Heart left ventricle (tissue), 16 donors: ENCODE data around the gene DPH3. TPM values are rescaled to one million over a fixed set of nuclear protein-coding genes. Genes with fewer than 3 reads are reported as not detected.

ENCODE experiments used
- ATAC-seq, 4 donors: fragments of 200-7000 bp; cut with Tn5 transposase; one replicate each; pipeline ENCODE4 v1.9.1; 2020 to 2022; ENCODE audit warnings: moderate library complexity in 4 of 4, mild to moderate bottlenecking in 3 of 4, moderate number of reproducible peaks in 1 of 4
- DNase-seq, 5 donors: peaks; one replicate each; pipeline ENCODE4 v3.0.0-alpha.2; 2020
- H3K27ac ChIP-seq, 12 donors: fragments of 200-600 bp; sonication (generic) in 4 of 12; one replicate each; pipeline versions ENCODE4 v1.5.0 to v1.8.0; 2016 to 2022; ENCODE audit warnings: mild to moderate bottlenecking in 2 of 12
- H3K27me3 ChIP-seq, 9 donors: fragments of 200-600 bp; sonication (generic) in 2 of 9; one replicate each; pipeline versions ENCODE4 v1.5.1 to v1.8.0; 2016 to 2022; ENCODE audit warnings: mild to moderate bottlenecking in 3 of 9
- H3K36me3 ChIP-seq, 9 donors: fragments of 200-600 bp; sonication (generic) in 2 of 9; one replicate each; pipeline versions ENCODE4 v1.5.0 to v1.8.0; 2018 to 2022; ENCODE audit warnings: mild to moderate bottlenecking in 2 of 9
- H3K4me1 ChIP-seq, 12 donors: fragments of 200-600 bp; sonication (generic) in 4 of 12; one replicate each; pipeline versions ENCODE4 v1.5.0 to v1.8.0; 2016 to 2022; ENCODE audit warnings: mild to moderate bottlenecking in 3 of 12
- H3K4me3 ChIP-seq, 12 donors: fragments of 200-600 bp; sonication (generic) in 4 of 12; one replicate each; pipeline versions ENCODE4 v1.5.0 to v1.8.0; 2017 to 2022; ENCODE audit warnings: mild to moderate bottlenecking in 9 of 12, moderate library complexity in 4 of 12
- H3K9me3 ChIP-seq, 12 donors: fragments of 200-600 bp; sonication (generic) in 4 of 12; one replicate each; pipeline versions ENCODE4 v1.5.0 to v1.8.0; 2016 to 2022; ENCODE audit warnings: mild to moderate bottlenecking in 1 of 12
- POLR2A ChIP-seq, 2 donors: fragments of 450-650 bp; IDR thresholded peaks; one replicate each; pipeline ENCODE4 v1.6.1; 2017; ENCODE audit warnings: antibody characterized with exemption in 2 of 2, mild to moderate bottlenecking in 2 of 2, moderate library complexity in 2 of 2
- WGBS, 4 donors: extraction: QIAGEN DNeasy Blood & Tissue Kit in 2 of 4; methylation state at CpG; one replicate each; pipeline versions ENCODE4 v1.1.5 to v1.1.7; 2013 to 2018; 5-methylcytosine and 5-hydroxymethylcytosine counted together
- intact Hi-C, 10 donors: fragments of 100-400 bp; cut with DNase I; formaldehyde crosslinking; loops; one replicate each; pipeline versions ENCODE4 v1.11.1 to v1.14.2; 2022
- polyA plus RNA-seq, 2 donors: library from polyadenylated mRNA; stranded (reverse); fragments of 200-250 nt; gene quantifications; one replicate each; pipeline ENCODE4 v1.2.3, GENCODE V29; 2013
- total RNA-seq, 9 donors: library from RNA; depleted of rRNA in 2 of 9; stranded (reverse); fragments of >200 nt in 2 of 9; fragmentation: NEBNext Ultra II Directional in 3 of 9; extraction: Animal tissue kit (Norgen Biotek cat#: 25700) in 3 of 9; gene quantifications; one replicate each; pipeline versions ENCODE4 v1.1.0 to v1.2.4, GENCODE V29; 2016 to 2023
- TF ChIP-seq, protein P1 (sequence below), 12 donors: fragments of 200-600 bp; sonication (generic) in 4 of 12; IDR thresholded peaks; one replicate each; pipeline versions ENCODE4 v1.5.0 to v1.8.0; 2018 to 2022; ENCODE audit warnings: antibody characterized with exemption in 12 of 12, mild to moderate bottlenecking in 5 of 12
- donor health status: ischemic (EF 13 %, LVEDD 7.1; RV severe dilation, severe dysfunction).
- donor health status: healthy with polysubstance abuse.
- donor health status: DM: no; HTN: yes; CAD: no.
- donor health status: DM: no; HTN: no; CAD: no.
- donor health status: ischemic (EF 25% LVEDD 6.9; RV normal size, moderate dysfunction).
- donor health status: ischemic (EF 25% LVEDD 5.7; RV mildly dilated, moderate dysfunction).
- donor health status: healthy.
- donor health status: DM: yes; HTN: yes; CAD: no.
- donor health status: ischemic (EF 35%, LVEDD 5.7; RV mildly dilated, moderate dysfunction).
- donor health status: nonischemic (EF 11% LVEDD 7.7; RV severe dilation, severe dysfunction).
- donor health status: DM: yes; HTN: yes; CAD: no.
- donor health status: PGD.
- donor health status: ischemic (EF 29% LVEDD 5.4; RV normal size, mild dysfunction).
- donor health status: nonischemic (EF 23%, LVEDD 6.1; RV moderate dilation, normal function).

The DPH3 gene
- total and polyA plus RNA-seq, 11 donors, result 10.0 to 38.3 (median 20.9) TPM

DNA sequence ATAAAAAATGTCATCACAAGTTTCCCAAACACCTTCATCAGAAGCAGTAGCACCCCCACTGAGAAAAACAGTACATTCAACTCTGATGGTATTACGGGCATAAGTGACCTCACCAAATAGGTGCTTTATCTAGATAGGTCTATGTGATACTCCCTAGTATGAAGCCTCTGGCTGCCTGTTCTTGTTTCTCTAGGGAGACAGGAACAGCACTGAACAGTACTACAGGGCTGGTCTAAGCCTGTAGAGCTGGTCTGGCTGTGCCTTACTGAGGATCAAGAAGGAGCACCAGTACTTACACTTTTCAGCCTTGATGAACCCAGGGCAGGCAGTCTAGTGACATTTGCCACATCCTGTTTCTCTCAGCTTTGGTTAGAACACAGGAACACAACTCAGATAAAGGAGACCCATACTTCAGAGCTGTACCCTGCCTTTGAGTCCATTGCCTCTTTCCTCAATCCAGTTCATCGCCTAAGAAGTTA is 36.2 kb upstream of the DPH3 start:
- 87 to 93% (median 88%) methylated on average over 2 of the region's 2 CpGs for WGBS, 4 donors
- DNase-seq, result no peak
- ATAC-seq, result peak in 3 of 4 donors; percentile 28 to 54 (median 35)
- intact Hi-C loops, result no loop called here
- Histone ChIP-seq H3K9me3 (no peaks in the 10 kb centered on the region), H3K4me3 (peak overlapping the region in 1 of 12 donors; percentile 16), H3K27ac (peak overlapping the region in 1 of 12 donors; percentile 73), H3K36me3 (peaks cover 0 to 56% (median 33%) of the 10 kb centered on the region in 9 donors), H3K27me3 (no peaks in the 10 kb centered on the region), H3K4me1 (peaks cover 0 to 60% (median 12%) of the 10 kb centered on the region in 12 donors)
- TF ChIP-seq, protein P1, sequence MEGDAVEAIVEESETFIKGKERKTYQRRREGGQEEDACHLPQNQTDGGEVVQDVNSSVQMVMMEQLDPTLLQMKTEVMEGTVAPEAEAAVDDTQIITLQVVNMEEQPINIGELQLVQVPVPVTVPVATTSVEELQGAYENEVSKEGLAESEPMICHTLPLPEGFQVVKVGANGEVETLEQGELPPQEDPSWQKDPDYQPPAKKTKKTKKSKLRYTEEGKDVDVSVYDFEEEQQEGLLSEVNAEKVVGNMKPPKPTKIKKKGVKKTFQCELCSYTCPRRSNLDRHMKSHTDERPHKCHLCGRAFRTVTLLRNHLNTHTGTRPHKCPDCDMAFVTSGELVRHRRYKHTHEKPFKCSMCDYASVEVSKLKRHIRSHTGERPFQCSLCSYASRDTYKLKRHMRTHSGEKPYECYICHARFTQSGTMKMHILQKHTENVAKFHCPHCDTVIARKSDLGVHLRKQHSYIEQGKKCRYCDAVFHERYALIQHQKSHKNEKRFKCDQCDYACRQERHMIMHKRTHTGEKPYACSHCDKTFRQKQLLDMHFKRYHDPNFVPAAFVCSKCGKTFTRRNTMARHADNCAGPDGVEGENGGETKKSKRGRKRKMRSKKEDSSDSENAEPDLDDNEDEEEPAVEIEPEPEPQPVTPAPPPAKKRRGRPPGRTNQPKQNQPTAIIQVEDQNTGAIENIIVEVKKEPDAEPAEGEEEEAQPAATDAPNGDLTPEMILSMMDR (IDR thresholded peaks at IDR 0.05), result no peak
- TF ChIP-seq POLR2A (IDR thresholded peaks at IDR 0.05), result no peak

DNA sequence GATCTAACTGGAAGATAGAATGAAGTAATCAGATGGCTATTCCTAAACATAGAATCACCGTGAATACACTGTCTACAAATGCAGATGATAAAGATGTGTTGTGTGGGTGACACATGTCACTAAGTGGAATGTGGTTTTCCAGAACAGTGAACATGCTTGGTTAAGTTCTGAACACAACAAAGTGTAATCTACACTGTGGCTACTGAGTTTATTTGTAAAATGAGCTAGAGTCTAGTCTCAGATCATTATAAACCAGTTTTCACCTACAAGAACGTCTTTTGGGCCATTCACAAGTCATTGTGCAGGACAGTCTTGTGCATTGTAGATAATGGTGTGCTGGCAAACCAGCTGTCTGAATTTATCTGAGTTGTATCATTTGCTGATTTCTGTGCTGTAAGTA is 35.6 kb upstream of the DPH3 start:
- 56 to 75% (median 60%) methylated on average over 2 of the region's 2 CpGs for WGBS, 4 donors
- TF ChIP-seq POLR2A (IDR thresholded peaks at IDR 0.05), result no peak
- TF ChIP-seq, protein P1 (IDR thresholded peaks at IDR 0.05), result no peak
- no peaks in the 10 kb centered on the region for H3K9me3 ChIP-seq
- intact Hi-C loops, result no loop called here
- no peaks in the 10 kb centered on the region for H3K27me3 ChIP-seq
- no peak overlapping the region for H3K4me3 ChIP-seq
- no peak for DNase-seq
- H3K36me3 ChIP-seq, result peaks cover 0 to 56% (median 34%) of the 10 kb centered on the region in 9 donors
- peaks cover 0 to 59% (median 13%) of the 10 kb centered on the region in 12 donors for H3K4me1 ChIP-seq
- no peak for ATAC-seq
- peak overlapping the region in 1 of 12 donors; percentile 56 for H3K27ac ChIP-seq

DNA sequence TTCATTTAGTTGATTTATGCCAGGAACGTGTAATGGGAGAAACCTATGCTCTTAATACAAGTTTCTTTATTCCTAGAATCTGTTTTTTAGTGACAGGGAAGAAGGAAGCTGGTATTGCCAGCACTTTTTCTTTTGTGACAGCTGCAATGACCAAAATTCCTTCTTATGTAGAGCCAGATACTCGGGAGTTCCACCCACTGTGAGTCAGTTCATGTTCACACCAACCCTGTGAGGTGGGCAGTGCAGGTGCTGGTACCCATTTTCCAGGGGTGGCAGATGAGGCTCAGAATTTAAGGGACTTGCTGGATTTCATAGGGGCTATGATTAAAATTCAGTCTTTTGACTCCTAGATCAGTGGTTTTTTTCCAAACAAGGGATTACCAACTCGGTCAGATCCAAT is 35.0 kb upstream of the DPH3 start:
- DNase-seq (no peak), ATAC-seq (no peak)
- no peak for TF ChIP-seq POLR2A (IDR thresholded peaks at IDR 0.05)
- TF ChIP-seq, protein P1 (IDR thresholded peaks at IDR 0.05), result no peak
- peaks cover 0 to 60% (median 39%) of the 10 kb centered on the region in 9 donors for H3K36me3 ChIP-seq
- H3K27ac ChIP-seq, result peak overlapping the region in 1 of 12 donors; percentile 56
- no peak overlapping the region for H3K4me3 ChIP-seq
- H3K4me1 ChIP-seq, result peaks cover 0 to 60% (median 13%) of the 10 kb centered on the region in 12 donors
- no peaks in the 10 kb centered on the region for H3K9me3 ChIP-seq
- WGBS, 4 donors, result 85 to 88% (median 86%) methylated on average over 3 of the region's 3 CpGs
- H3K27me3 ChIP-seq, result no peaks in the 10 kb centered on the region
- intact Hi-C loops, result loop anchor here in 2 of 10 donors (10.0 kb wide), 1 partner anchor 215 kb away; the partner anchor contains the start of gene RFTN1 (in 2 of the 2)

DNA sequence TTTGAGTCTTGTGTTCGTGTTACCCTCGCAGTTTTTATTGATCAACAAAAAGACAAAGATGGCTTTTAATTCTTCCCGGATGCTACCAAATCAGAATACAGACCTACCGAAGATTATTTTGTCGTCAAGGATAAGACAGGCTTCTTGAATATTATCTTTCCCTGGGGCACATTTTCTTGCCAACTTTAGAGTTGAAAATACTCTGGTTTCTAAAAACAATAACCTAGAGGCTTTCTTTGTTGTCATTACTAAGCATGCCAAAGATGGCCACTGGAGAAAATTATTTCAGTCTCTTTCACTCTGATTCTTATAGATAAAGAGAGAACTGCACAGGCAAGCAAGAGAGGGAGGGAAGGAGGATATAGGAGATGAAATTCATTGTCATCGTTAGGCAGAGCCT is 34.1 kb upstream of the DPH3 start:
- no peak for TF ChIP-seq POLR2A (IDR thresholded peaks at IDR 0.05)
- TF ChIP-seq, protein P1 (IDR thresholded peaks at IDR 0.05), result no peak
- ATAC-seq, result no peak
- intact Hi-C loops, result loop anchor here in 2 of 10 donors (10.0 kb wide), 1 partner anchor 216 kb away; the partner anchor contains the start of gene RFTN1 (in 2 of the 2)
- H3K4me1 ChIP-seq, result peaks cover 0 to 58% (median 13%) of the 10 kb centered on the region in 12 donors
- peak overlapping the region in 1 of 12 donors; percentile 1 for H3K27ac ChIP-seq
- WGBS, 4 donors, result 48 to 58% (median 55%) methylated on average over 6 of the region's 6 CpGs
- DNase-seq, result no peak
- no peaks in the 10 kb centered on the region for H3K27me3 ChIP-seq
- H3K4me3 ChIP-seq, result no peak overlapping the region
- peaks cover 0 to 4% (median 0%) of the 10 kb centered on the region in 12 donors for H3K9me3 ChIP-seq
- H3K36me3 ChIP-seq, result peaks cover 0 to 53% (median 39%) of the 10 kb centered on the region in 9 donors
